Measurements from ENCODE around the gene PTX3.

Gene PTX3

DNA sequence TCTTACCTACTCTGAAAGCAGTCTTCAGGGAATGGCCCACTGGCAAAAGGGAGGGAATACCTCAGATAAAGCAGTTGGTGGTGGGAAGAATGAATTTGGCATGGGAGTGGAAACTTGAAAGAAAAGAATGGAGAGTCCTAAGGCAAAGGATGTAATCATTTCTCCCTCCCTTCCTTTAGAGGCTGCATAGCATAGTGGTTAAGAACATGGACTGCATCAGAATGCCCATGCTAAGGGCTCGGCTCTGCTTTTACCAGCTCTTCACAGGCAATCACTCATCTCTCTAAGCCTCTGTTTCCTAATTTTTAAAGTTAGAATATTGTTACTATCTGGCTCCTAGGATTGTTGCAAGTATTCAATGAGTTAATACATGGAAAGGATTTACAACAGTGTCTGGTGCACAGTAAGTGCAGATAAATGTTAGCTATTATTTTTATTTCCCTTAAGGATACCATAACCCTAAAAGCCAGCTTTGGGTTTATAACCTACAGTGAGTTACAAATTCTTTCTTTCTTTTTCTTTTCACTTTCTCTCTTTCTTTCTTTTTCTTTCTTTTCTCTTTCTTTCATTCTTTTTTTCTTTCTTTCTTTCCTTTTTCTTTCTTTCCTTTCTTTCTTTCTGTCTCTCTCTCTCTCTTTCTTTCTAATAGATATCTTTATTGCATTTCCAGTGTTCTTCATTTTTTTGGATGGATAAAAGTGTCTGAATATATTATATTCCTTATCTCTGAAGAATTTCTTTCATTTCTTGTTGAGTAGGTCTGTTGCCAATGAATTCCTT, 43.0 kb downstream of the PTX3 start:
- DNase-seq, result no peak

GRCh38 chr3:157487339-157487738, 50.7 kb downstream of the PTX3 start:
- DNase-seq, result no peak

DNA sequence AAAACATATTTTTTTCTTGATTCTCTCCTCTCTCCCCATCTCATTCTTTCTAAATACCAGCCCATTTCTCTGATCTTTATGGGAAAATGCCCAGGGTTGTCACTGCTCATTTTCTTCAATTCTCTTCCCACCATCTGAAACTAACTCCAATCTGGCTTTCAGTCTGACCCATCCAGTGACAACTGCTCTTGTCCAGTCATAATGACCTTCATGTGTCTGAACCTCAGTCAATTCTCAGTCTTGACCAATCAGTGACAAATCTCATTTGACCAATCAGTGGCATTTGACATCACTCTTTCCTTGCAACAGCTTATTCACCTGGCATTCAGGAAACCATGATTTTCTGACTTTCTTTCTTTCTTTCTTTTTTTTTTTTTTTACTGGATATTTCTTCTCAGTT, 51.5 kb downstream of the PTX3 start:
- no peak for DNase-seq

DNA sequence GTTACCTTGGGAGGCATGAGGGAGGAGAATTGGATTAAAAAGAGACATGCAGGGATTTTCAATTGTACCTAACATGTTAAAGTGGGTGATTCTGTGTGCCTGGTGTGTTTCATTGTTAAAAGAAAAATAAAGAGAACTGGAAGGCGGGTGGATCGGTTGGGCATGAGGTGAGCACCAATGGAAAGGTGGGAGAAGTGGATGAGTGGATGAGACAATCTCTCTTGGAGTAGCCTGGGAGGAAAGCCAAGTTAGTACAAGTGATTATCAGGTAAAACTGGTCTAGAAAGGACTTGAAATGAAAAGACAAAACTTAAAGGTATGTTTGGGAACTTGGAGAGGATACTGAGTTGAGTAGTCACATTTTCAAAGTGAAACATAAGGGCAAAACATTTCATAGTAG, 54.5 kb downstream of the PTX3 start:
- no peak for DNase-seq
